ENCODE data around the gene MMUT.

MMUT gene

GRCh38 chr6:49457771-49458170 lies 5.3 kb downstream of the MMUT start:
- Mint-ChIP-seq H3K27ac (no peak overlapping the region), H3K4me1 (peaks cover 17% of the 10 kb centered on the region), H3K27me3 (ENCODE audit: low read depth) (no peaks in the 10 kb centered on the region), H3K36me3 (ENCODE audit: low read depth) (peaks cover 17% of the 10 kb centered on the region), H3K4me3 (no peak overlapping the region), H3K9me3 (no peaks in the 10 kb centered on the region)
- TF ChIP-seq CTCF (IDR thresholded peaks at IDR 0.05; ENCODE audit: unreplicated experiment in 3 of 3) = no peak

- no peak for TF ChIP-seq CTCF (IDR thresholded peaks at IDR 0.05; ENCODE audit: unreplicated experiment in 3 of 3)
- H3K9me3 Mint-ChIP-seq = no peaks in the 10 kb centered on the region
- no peak overlapping the region for H3K27ac Mint-ChIP-seq
- H3K36me3 Mint-ChIP-seq (ENCODE audit: low read depth) = peaks cover 32% of the 10 kb centered on the region
- no peaks in the 10 kb centered on the region for H3K27me3 Mint-ChIP-seq (ENCODE audit: low read depth)
- no peak overlapping the region for H3K4me3 Mint-ChIP-seq
- H3K4me1 Mint-ChIP-seq = no peaks in the 10 kb centered on the region
Observed at GRCh38 chr6:49454787-49455709, 8.0 kb downstream of the MMUT start.

- Mint-ChIP-seq H3K27me3 (ENCODE audit: low read depth) (no peaks in the 10 kb centered on the region), H3K4me3 (no peak overlapping the region), H3K9me3 (no peaks in the 10 kb centered on the region), H3K4me1 (no peaks in the 10 kb centered on the region), H3K27ac (no peak overlapping the region), H3K36me3 (ENCODE audit: low read depth) (peaks cover 40% of the 10 kb centered on the region)
- TF ChIP-seq CTCF (IDR thresholded peaks at IDR 0.05; ENCODE audit: unreplicated experiment in 3 of 3) = peak; percentile 30 to 57 (median 34)
Observed at GRCh38 chr6:49453221-49453620, 9.8 kb downstream of the MMUT start.

- Mint-ChIP-seq H3K4me3 (no peak overlapping the region), H3K36me3 (ENCODE audit: low read depth) (peaks cover 38% of the 10 kb centered on the region), H3K9me3 (no peaks in the 10 kb centered on the region), H3K4me1 (no peaks in the 10 kb centered on the region), H3K27ac (no peak overlapping the region), H3K27me3 (ENCODE audit: low read depth) (no peaks in the 10 kb centered on the region)
- no peak for TF ChIP-seq CTCF (IDR thresholded peaks at IDR 0.05; ENCODE audit: unreplicated experiment in 3 of 3)
Observed at GRCh38 chr6:49430866-49431265, 32.2 kb downstream of the MMUT start.

- Mint-ChIP-seq H3K36me3 (ENCODE audit: low read depth) (peaks cover 31% of the 10 kb centered on the region), H3K4me3 (no peak overlapping the region), H3K27ac (no peak overlapping the region), H3K9me3 (no peaks in the 10 kb centered on the region), H3K4me1 (no peaks in the 10 kb centered on the region), H3K27me3 (ENCODE audit: low read depth) (no peaks in the 10 kb centered on the region)
- TF ChIP-seq CTCF (IDR thresholded peaks at IDR 0.05; ENCODE audit: unreplicated experiment in 3 of 3) = no peak
Observed at GRCh38 chr6:49430187-49430586, 32.9 kb downstream of the MMUT start.

- Mint-ChIP-seq H3K36me3 (ENCODE audit: low read depth) (peaks cover 5% of the 10 kb centered on the region), H3K4me1 (no peaks in the 10 kb centered on the region), H3K27ac (no peak overlapping the region), H3K4me3 (no peak overlapping the region), H3K27me3 (ENCODE audit: low read depth) (no peaks in the 10 kb centered on the region), H3K9me3 (no peaks in the 10 kb centered on the region)
- peak in 2 of 3 experiments; percentile 23 to 25 for TF ChIP-seq CTCF (IDR thresholded peaks at IDR 0.05; ENCODE audit: unreplicated experiment in 3 of 3)
Observed at GRCh38 chr6:49423817-49424216, 39.2 kb downstream of the MMUT start.

Measured in nephron (organoid).